Transverse colon (tissue), 4 donors: ENCODE results near the gene CEACAM7. TPM values are rescaled to one million over a fixed set of nuclear protein-coding genes. Genes with fewer than 3 reads are reported as not detected.
A peak's percentile ranks its signal among the peaks of the same experiment; 100 is the strongest.

Experiments
- DNase-seq: peaks from one replicate; pipeline ENCODE4 v3.0.0-alpha.2; 2019
- H3K27ac ChIP-seq, 4 donors: fragments of 200-600 bp; sonication (generic); 2 replicates each; pipeline ENCODE4 v1.5.1; 2016 to 2018; ENCODE audit warnings: inconsistent platforms in 4 of 4
- H3K27me3 ChIP-seq: fragments of 200-600 bp; sonication (generic); 2 replicates; pipeline ENCODE4 v1.5.1; 2017; ENCODE audit warnings: inconsistent platforms
- H3K36me3 ChIP-seq, 4 donors: fragments of 200-600 bp; sonication (generic); 2 replicates each; pipeline ENCODE4 v1.5.1; 2017 to 2019; ENCODE audit warnings: inconsistent platforms in 4 of 4
- H3K4me1 ChIP-seq, 4 donors: fragments of 200-600 bp; sonication (generic); 2 replicates each; pipeline ENCODE4 v1.5.1; 2017 to 2020; ENCODE audit warnings: inconsistent platforms in 4 of 4
- H3K4me3 ChIP-seq, 4 donors: fragments of 200-600 bp; sonication (generic); 1 replicate in 1 of 4; 2 replicates in 3 of 4; pipeline versions ENCODE4 v1.5.1 to v1.6.1; 2017 to 2019; ENCODE audit warnings: inconsistent platforms in 4 of 4
- H3K9me3 ChIP-seq, 2 donors: fragments of 200-600 bp; sonication (generic); 2 replicates each; pipeline ENCODE4 v1.5.1; 2017 to 2019; ENCODE audit warnings: inconsistent platforms in 2 of 2
- EP300 ChIP-seq: sonication (generic); formaldehyde crosslinking; IDR thresholded peaks from one replicate; pipeline ENCODE4 v1.6.1; 2017; ENCODE audit warnings: antibody characterized with exemption, low read depth
- POLR2A ChIP-seq: fragments of 450-650 bp; IDR thresholded peaks from one replicate; pipeline ENCODE4 v1.6.1; 2016; ENCODE audit warnings: antibody characterized with exemption, mild to moderate bottlenecking, moderate library complexity
- POLR2AphosphoS5 ChIP-seq, 3 donors: sonication (generic); formaldehyde crosslinking; IDR thresholded peaks; one replicate each; pipeline ENCODE4 v1.6.1; 2016; ENCODE audit warnings: antibody characterized with exemption in 3 of 3
- WGBS, 2 donors: methylation state at CpG; one replicate each; pipeline ENCODE4 v1.1.5; 2018; ENCODE audit warnings: low coverage in 1 of 2; 5-methylcytosine and 5-hydroxymethylcytosine counted together
- in situ Hi-C, 4 donors: fragments of 200-750 bp; cut with MboI; loops; one replicate each; pipeline versions ENCODE4 v1.15.0 to v1.15.1; 2017; ENCODE audit warnings: low sequenced_read_pairs in 3 of 4, low pct_ligation_motif_present in 1 of 4, low pct_unique_long_range_greater_than_20kb in 1 of 4
- intact Hi-C: fragments of 100-400 bp; cut with DNase I; formaldehyde crosslinking; loops from one replicate; pipeline ENCODE4 v1.15.1; 2023; ENCODE audit warnings: low total_unique reads
- total RNA-seq, 4 donors: library from RNA; depleted of rRNA; stranded (reverse); fragments of >200 nt; gene quantifications; one replicate each; pipeline ENCODE4 v1.1.0, GENCODE V29; 2016
- TF ChIP-seq, protein P1 (sequence below), 5 experiments: fragments of 200-600 bp in 3 of 5; fragments of 450-650 bp in 2 of 5; sonication (generic) in 3 of 5; IDR thresholded peaks; 1 replicate in 2 of 5; 2 replicates in 3 of 5; pipeline ENCODE4 v1.5.1; 2016 to 2017; ENCODE audit warnings: antibody characterized with exemption in 5 of 5, inconsistent platforms in 3 of 5, mild to moderate bottlenecking in 2 of 5, moderate library complexity in 1 of 5

Gene CEACAM7
- total RNA-seq, 4 donors from 2014 or later, result 26.3 to 2,498 (median 1,946) TPM

DNA sequence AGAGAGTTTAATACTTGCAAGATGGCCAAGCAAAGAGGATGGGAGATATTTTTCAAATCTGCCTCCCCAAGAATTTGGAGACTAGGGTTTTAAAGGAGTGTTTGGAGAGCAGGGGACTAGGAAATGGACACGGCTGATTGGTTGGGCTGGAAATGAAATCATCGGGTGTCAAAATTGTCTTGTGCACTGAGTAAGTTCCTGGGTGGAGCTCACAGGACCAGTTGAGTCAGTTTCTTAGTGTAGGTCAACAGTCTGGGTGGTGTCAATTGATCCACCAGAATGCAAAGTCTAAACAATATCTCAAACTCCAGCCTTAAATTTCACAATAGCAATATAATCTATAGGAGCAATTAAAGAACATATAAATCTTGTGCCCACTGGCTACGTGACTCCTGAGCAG is 38.2 kb downstream of the CEACAM7 start:
- DNase-seq, result peak; percentile 75
- peak overlapping the region; percentile 76 to 79 (median 76) for H3K27ac ChIP-seq
- in situ Hi-C loops, result no loop called here

GRCh38 chr19:41646589-41647204 is 41.4 kb downstream of the CEACAM7 start:
- DNase-seq, result no peak
- intact Hi-C loops (no loop called here), in situ Hi-C loops (no loop called here)
- 43 to 55% methylated on average over 14 of the region's 14 CpGs for WGBS, 2 donors
- Histone ChIP-seq H3K27me3 (peaks cover 12% of the 10 kb centered on the region), H3K36me3 (no peaks in the 10 kb centered on the region), H3K4me1 (peaks cover 3 to 32% (median 15%) of the 10 kb centered on the region in 4 donors), H3K4me3 (no peak overlapping the region), H3K27ac (no peak overlapping the region), H3K9me3 (no peaks in the 10 kb centered on the region)
- TF ChIP-seq, protein P1, sequence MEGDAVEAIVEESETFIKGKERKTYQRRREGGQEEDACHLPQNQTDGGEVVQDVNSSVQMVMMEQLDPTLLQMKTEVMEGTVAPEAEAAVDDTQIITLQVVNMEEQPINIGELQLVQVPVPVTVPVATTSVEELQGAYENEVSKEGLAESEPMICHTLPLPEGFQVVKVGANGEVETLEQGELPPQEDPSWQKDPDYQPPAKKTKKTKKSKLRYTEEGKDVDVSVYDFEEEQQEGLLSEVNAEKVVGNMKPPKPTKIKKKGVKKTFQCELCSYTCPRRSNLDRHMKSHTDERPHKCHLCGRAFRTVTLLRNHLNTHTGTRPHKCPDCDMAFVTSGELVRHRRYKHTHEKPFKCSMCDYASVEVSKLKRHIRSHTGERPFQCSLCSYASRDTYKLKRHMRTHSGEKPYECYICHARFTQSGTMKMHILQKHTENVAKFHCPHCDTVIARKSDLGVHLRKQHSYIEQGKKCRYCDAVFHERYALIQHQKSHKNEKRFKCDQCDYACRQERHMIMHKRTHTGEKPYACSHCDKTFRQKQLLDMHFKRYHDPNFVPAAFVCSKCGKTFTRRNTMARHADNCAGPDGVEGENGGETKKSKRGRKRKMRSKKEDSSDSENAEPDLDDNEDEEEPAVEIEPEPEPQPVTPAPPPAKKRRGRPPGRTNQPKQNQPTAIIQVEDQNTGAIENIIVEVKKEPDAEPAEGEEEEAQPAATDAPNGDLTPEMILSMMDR (IDR thresholded peaks at IDR 0.05), result peak in 4 of 5 experiments; percentile 5 to 32 (median 14)
- TF ChIP-seq POLR2A, result no peak

More for the DNA sequence above, 38.2 kb downstream of the CEACAM7 start:
- WGBS, 2 donors, result 33 to 40% methylated on average over 2 to 3 of the region's 3 CpGs
- intact Hi-C loops, result no loop called here
- TF ChIP-seq POLR2A (no peak), POLR2AphosphoS5 (IDR thresholded peaks at IDR 0.05) (peak in 1 of 3 donors; percentile 57)
- no peak overlapping the region for H3K4me3 ChIP-seq
- H3K36me3 ChIP-seq, result no peaks in the 10 kb centered on the region
- H3K27me3 ChIP-seq, result peaks cover 29% of the 10 kb centered on the region
- H3K4me1 ChIP-seq, result peaks cover 3 to 28% (median 15%) of the 10 kb centered on the region in 4 donors
- no peaks in the 10 kb centered on the region for H3K9me3 ChIP-seq

GRCh38 chr19:41641879-41642485 is 46.1 kb downstream of the CEACAM7 start:
- 0 to 4% methylated on average over 6 of the region's 6 CpGs for WGBS, 2 donors
- intact Hi-C loops, result no loop called here
- H3K27me3 ChIP-seq, result peaks cover 33% of the 10 kb centered on the region
- DNase-seq, result peak; percentile 82
- H3K27ac ChIP-seq, result no peak overlapping the region
- no peaks in the 10 kb centered on the region for H3K9me3 ChIP-seq
- H3K4me3 ChIP-seq, result no peak overlapping the region
- H3K36me3 ChIP-seq, result no peaks in the 10 kb centered on the region
- in situ Hi-C loops, result no loop called here
- TF ChIP-seq EP300 (no peak), POLR2AphosphoS5 (IDR thresholded peaks at IDR 0.05) (no peak)
- TF ChIP-seq, protein P1 (IDR thresholded peaks at IDR 0.05), result peak; percentile 84 to 93 (median 89)
- H3K4me1 ChIP-seq, result peaks cover 0 to 4% (median 0%) of the 10 kb centered on the region in 4 donors

DNA sequence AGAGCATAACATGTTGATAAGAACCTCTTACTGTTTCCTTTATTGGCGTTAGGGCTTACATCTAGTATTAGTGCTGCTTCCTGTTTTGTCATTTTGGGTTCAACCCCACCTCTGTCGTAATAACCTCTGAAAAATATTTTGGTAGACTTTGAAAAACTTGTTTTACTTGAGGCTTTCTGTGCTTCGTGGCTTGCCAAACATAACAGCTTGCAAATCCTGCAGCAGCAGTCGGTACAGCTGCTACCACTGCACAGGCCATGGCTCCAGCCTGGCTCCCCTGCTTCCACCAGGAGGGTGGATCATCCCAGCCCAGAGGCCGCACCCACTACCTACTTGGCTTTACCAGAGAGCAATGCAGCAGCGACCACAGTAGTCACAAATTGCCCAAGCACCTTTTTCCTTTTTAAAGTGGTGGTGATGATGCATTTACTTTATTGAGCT is 49.4 kb downstream of the CEACAM7 start:
- intact Hi-C loops (no loop called here), in situ Hi-C loops (no loop called here)
- TF ChIP-seq EP300, result no peak
- no peak for TF ChIP-seq POLR2AphosphoS5 (IDR thresholded peaks at IDR 0.05)
- TF ChIP-seq, protein P1 (IDR thresholded peaks at IDR 0.05), result no peak
- no peak for TF ChIP-seq POLR2A
- Histone ChIP-seq H3K27ac (no peak overlapping the region), H3K9me3 (no peaks in the 10 kb centered on the region), H3K4me1 (peaks cover 0 to 4% (median 0%) of the 10 kb centered on the region in 4 donors), H3K4me3 (no peak overlapping the region), H3K36me3 (no peaks in the 10 kb centered on the region), H3K27me3 (peaks cover 40% of the 10 kb centered on the region)
- DNase-seq, result no peak
- 25 to 35% methylated on average over 3 to 6 of the region's 6 CpGs for WGBS, 2 donors
